ENCODE results near the gene CIP2A.
A peak's percentile ranks its signal among the peaks of the same experiment; 100 is the strongest.

The CIP2A gene

GRCh38 chr3:108509263-108509662, 80.0 kb downstream of the CIP2A start:
- DNase-seq: peak; percentile 3

- DNase-seq: no peak
Measured at GRCh38 chr3:108507902-108508301, 81.3 kb downstream of the CIP2A start.

GRCh38 chr3:108505811-108506210, 83.4 kb downstream of the CIP2A start:
- DNase-seq: no peak

- DNase-seq: no peak
Measured at GRCh38 chr3:108503722-108504121, 85.5 kb downstream of the CIP2A start.

GRCh38 chr3:108501535-108501934, 87.7 kb downstream of the CIP2A start:
- DNase-seq: no peak

GRCh38 chr3:108500728-108501127, 88.5 kb downstream of the CIP2A start:
- DNase-seq: no peak
